ENCODE results near the gene ATP2A2.

The ATP2A2 gene

DNA sequence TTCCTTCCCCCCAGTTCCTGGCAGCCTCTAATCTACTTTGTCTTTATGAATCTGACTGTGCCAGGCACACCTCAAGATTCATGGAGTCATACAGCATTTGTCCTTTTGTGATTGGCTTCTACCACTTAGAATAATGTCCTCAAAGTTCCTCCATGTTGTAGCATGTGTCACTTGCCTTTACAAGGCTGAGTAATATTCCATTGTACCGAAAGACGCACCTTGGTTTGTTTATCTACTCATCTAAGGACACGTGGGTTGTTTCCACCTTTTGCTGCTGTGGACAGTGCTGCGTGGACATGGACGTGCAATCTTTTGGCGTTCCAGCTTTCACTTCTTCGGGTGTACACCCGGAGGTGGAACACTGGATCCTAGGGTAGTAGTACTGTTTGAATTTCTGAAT, 88.9 kb downstream of the ATP2A2 start:
- H3K27me3 ChIP-seq (ENCODE audit: control insufficient read depth in 3 of 3, insufficient read depth in 3 of 3, low read depth in 1 of 3, low read length in 3 of 3) = no peaks in the 10 kb centered on the region
- no peak overlapping the region for H3K23ac ChIP-seq (ENCODE audit: low read depth, low read length, poor library complexity)
- no peak overlapping the region for H3K14ac ChIP-seq (ENCODE audit: low read length)
- DNase-seq (ENCODE audit: low spot score) = no peak
- peaks cover 32 to 56% of the 10 kb centered on the region in 2 donors for H3K36me3 ChIP-seq (replicated peaks in 1 of 2; ENCODE audit: control insufficient read depth in 2 of 2, insufficient read depth in 2 of 2, low read length in 2 of 2)
- no peak overlapping the region for H4K8ac ChIP-seq (ENCODE audit: low read depth, low read length)
- H3K4me1 ChIP-seq (ENCODE audit: control insufficient read depth in 2 of 2, insufficient read depth in 1 of 2, low read depth in 1 of 2, low read length in 2 of 2) = peaks cover 2 to 9% of the 10 kb centered on the region in 2 donors
- H3K79me1 ChIP-seq (ENCODE audit: low read depth, low read length) = no peaks in the 10 kb centered on the region
- H2BK15ac ChIP-seq (ENCODE audit: low read length) = no peak overlapping the region
- H4K91ac ChIP-seq (ENCODE audit: low read depth, low read length, poor library complexity) = no peak overlapping the region
- no peak overlapping the region for H2BK120ac ChIP-seq (ENCODE audit: low read depth, low read length)
- H2AFZ ChIP-seq (ENCODE audit: low read length) = no peak overlapping the region
- no peak overlapping the region for H3K18ac ChIP-seq (ENCODE audit: low read length)
- no peak overlapping the region for H2BK5ac ChIP-seq (ENCODE audit: low read length)
- no CpG with 5 or more reads among the region's 8 CpGs for WGBS, 2 donors (ENCODE audit: extremely low coverage in 2 of 2, insufficient read length in 2 of 2, insufficient replicate concordance in 1 of 2)
- no peak overlapping the region for H2BK12ac ChIP-seq (ENCODE audit: low read length)
- no peak overlapping the region for H3K4ac ChIP-seq (ENCODE audit: low read length)
- no peaks in the 10 kb centered on the region for H3K9me3 ChIP-seq (replicated peaks in 1 of 2; ENCODE audit: control insufficient read depth in 2 of 2, insufficient read depth in 1 of 2, low read depth in 1 of 2, low read length in 2 of 2)
- H3K4me3 ChIP-seq (ENCODE audit: low read length in 2 of 2) = no peak overlapping the region
- no peak overlapping the region for H3K9ac ChIP-seq (ENCODE audit: low read depth, low read length, poor library complexity)
- no peak overlapping the region for H2AK5ac ChIP-seq (ENCODE audit: low read depth, low read length)
- H3K4me2 ChIP-seq (ENCODE audit: insufficient read depth, low read length, poor library complexity, severe bottlenecking) = no peak overlapping the region
- no peak overlapping the region for H3K27ac ChIP-seq (replicated peaks; ENCODE audit: low read length)

DNA sequence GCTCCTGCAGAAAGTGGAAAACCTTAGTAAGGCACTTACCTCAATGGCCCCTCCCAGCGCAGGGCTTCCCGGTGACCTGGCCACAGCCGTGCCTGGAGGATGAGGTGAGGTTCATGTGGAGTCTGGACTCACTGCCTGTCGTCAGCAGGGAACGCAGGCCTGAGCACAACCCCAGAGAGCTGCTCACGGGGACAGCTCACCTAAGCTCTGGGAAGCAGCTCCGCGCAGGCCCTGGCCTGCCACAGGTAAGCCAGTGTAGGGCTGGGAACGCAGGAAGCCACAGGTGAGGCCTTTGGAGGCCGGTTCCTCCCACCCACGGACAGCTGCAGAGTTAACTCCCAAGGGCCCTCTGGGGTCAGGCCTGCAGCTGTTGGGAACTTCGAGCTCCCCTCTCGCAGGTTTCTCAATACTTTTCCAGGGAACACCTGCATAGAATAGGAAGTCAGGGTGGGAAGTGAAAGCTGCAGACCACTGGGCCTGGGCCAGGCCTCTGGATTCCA, 89.7 kb downstream of the ATP2A2 start:
- peak overlapping the region; percentile 25 for H3K23ac ChIP-seq (ENCODE audit: low read depth, low read length, poor library complexity)
- no peak overlapping the region for H2BK12ac ChIP-seq (ENCODE audit: low read length)
- H3K4me2 ChIP-seq (ENCODE audit: insufficient read depth, low read length, poor library complexity, severe bottlenecking) = no peak overlapping the region
- H3K4me3 ChIP-seq (ENCODE audit: low read length in 2 of 2) = no peak overlapping the region
- H4K8ac ChIP-seq (ENCODE audit: low read depth, low read length) = no peak overlapping the region
- no peak overlapping the region for H2BK120ac ChIP-seq (ENCODE audit: low read depth, low read length)
- no peaks in the 10 kb centered on the region for H3K79me1 ChIP-seq (ENCODE audit: low read depth, low read length)
- H3K18ac ChIP-seq (ENCODE audit: low read length) = no peak overlapping the region
- no peak overlapping the region for H3K14ac ChIP-seq (ENCODE audit: low read length)
- H4K91ac ChIP-seq (ENCODE audit: low read depth, low read length, poor library complexity) = no peak overlapping the region
- no peak overlapping the region for H3K9ac ChIP-seq (ENCODE audit: low read depth, low read length, poor library complexity)
- H3K27ac ChIP-seq (replicated peaks; ENCODE audit: low read length) = no peak overlapping the region
- H2BK5ac ChIP-seq (ENCODE audit: low read length) = no peak overlapping the region
- H3K27me3 ChIP-seq (ENCODE audit: control insufficient read depth in 3 of 3, insufficient read depth in 3 of 3, low read depth in 1 of 3, low read length in 3 of 3) = no peaks in the 10 kb centered on the region
- H3K4me1 ChIP-seq (ENCODE audit: control insufficient read depth in 2 of 2, insufficient read depth in 1 of 2, low read depth in 1 of 2, low read length in 2 of 2) = peaks cover 2 to 9% of the 10 kb centered on the region in 2 donors
- H3K4ac ChIP-seq (ENCODE audit: low read length) = no peak overlapping the region
- no CpG with 5 or more reads among the region's 13 CpGs for WGBS, 2 donors (ENCODE audit: extremely low coverage in 2 of 2, insufficient read length in 2 of 2, insufficient replicate concordance in 1 of 2)
- peaks cover 35 to 64% of the 10 kb centered on the region in 2 donors for H3K36me3 ChIP-seq (replicated peaks in 1 of 2; ENCODE audit: control insufficient read depth in 2 of 2, insufficient read depth in 2 of 2, low read length in 2 of 2)
- H2AFZ ChIP-seq (ENCODE audit: low read length) = no peak overlapping the region
- no peak overlapping the region for H2BK15ac ChIP-seq (ENCODE audit: low read length)
- H2AK5ac ChIP-seq (ENCODE audit: low read depth, low read length) = no peak overlapping the region
- no peak for DNase-seq (ENCODE audit: low spot score)
- H3K9me3 ChIP-seq (replicated peaks in 1 of 2; ENCODE audit: control insufficient read depth in 2 of 2, insufficient read depth in 1 of 2, low read depth in 1 of 2, low read length in 2 of 2) = no peaks in the 10 kb centered on the region

DNA sequence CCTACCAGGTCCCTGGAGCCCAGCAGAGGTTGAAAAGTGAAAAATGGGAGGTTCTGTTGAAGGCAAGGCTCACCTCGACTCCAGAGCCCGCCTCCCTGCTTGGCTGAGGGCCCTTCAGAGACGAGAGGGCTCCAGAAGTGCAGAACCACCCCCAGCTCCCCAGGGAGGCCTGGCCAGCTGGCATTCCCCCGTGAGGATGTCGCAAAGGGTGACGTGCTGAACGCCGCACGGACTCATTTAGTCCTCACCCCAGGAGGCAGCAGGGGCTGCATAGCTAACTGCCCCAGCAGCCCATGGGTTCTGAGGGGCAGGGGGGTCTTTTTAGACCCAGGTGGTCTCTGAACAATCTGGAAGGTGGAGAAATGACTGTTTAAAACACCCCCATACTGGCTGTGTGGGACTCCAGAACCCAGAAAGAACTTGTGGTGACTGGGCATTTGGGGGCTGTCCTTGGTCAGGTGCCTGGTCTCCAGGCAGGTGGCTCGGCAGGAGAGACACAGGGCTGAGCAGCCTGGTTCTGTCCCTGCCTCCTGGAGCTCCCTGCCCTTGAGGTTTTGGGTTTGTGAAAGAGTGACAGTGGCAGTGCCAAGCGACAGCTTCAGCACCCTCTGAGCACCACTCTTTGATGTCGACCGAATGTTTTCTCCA, 90.5 kb downstream of the ATP2A2 start:
- Histone ChIP-seq H3K27ac (replicated peaks; ENCODE audit: low read length) (no peak overlapping the region), H3K36me3 (replicated peaks in 1 of 2; ENCODE audit: control insufficient read depth in 2 of 2, insufficient read depth in 2 of 2, low read length in 2 of 2) (peaks cover 39 to 71% of the 10 kb centered on the region in 2 donors)
- no CpG with 5 or more reads among the region's 13 CpGs for WGBS, 2 donors (ENCODE audit: extremely low coverage in 2 of 2, insufficient read length in 2 of 2, insufficient replicate concordance in 1 of 2)

DNA sequence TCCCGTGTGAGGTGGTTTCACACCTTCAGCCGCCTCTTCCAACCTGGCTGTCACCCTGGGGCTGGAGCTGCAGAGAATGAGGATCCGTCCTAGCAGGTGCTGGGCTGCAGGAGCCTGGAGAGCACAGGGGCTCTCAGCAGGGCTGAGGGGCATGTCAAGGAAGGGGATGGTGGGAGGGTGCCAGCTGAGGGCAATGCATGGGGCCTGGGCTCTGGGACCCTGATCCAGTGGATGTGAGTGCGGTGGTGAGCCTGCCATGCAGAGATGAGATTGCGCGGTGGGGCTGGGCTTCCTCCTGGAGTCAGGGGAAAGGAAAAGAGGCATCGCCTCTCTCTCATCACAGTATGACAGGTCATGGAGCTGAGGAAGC, 91.0 kb downstream of the ATP2A2 start:
- Histone ChIP-seq H3K9me3 (replicated peaks in 1 of 2; ENCODE audit: control insufficient read depth in 2 of 2, insufficient read depth in 1 of 2, low read depth in 1 of 2, low read length in 2 of 2) (no peaks in the 10 kb centered on the region), H3K27me3 (ENCODE audit: control insufficient read depth in 3 of 3, insufficient read depth in 3 of 3, low read depth in 1 of 3, low read length in 3 of 3) (no peaks in the 10 kb centered on the region), H3K36me3 (replicated peaks in 1 of 2; ENCODE audit: control insufficient read depth in 2 of 2, insufficient read depth in 2 of 2, low read length in 2 of 2) (peaks cover 39 to 76% of the 10 kb centered on the region in 2 donors), H3K18ac (ENCODE audit: low read length) (no peak overlapping the region), H3K9ac (ENCODE audit: low read depth, low read length, poor library complexity) (no peak overlapping the region), H3K79me1 (ENCODE audit: low read depth, low read length) (no peaks in the 10 kb centered on the region), H3K4me1 (ENCODE audit: control insufficient read depth in 2 of 2, insufficient read depth in 1 of 2, low read depth in 1 of 2, low read length in 2 of 2) (peaks cover 2% of the 10 kb centered on the region in 2 donors), H4K8ac (ENCODE audit: low read depth, low read length) (no peak overlapping the region), H3K14ac (ENCODE audit: low read length) (no peak overlapping the region), H3K27ac (replicated peaks; ENCODE audit: low read length) (no peak overlapping the region), H4K91ac (ENCODE audit: low read depth, low read length, poor library complexity) (no peak overlapping the region), H3K4me3 (ENCODE audit: low read length in 2 of 2) (no peak overlapping the region), H2BK12ac (ENCODE audit: low read length) (no peak overlapping the region), H3K4me2 (ENCODE audit: insufficient read depth, low read length, poor library complexity, severe bottlenecking) (no peak overlapping the region), H2BK5ac (ENCODE audit: low read length) (no peak overlapping the region), H2BK120ac (ENCODE audit: low read depth, low read length) (no peak overlapping the region), H2BK15ac (ENCODE audit: low read length) (no peak overlapping the region), H3K4ac (ENCODE audit: low read length) (no peak overlapping the region), H2AK5ac (ENCODE audit: low read depth, low read length) (no peak overlapping the region), H3K23ac (ENCODE audit: low read depth, low read length, poor library complexity) (peak overlapping the region; percentile 74), H2AFZ (ENCODE audit: low read length) (no peak overlapping the region)
- no peak for DNase-seq (ENCODE audit: low spot score)
- WGBS, 2 donors (ENCODE audit: extremely low coverage in 2 of 2, insufficient read length in 2 of 2, insufficient replicate concordance in 1 of 2) = no CpG with 5 or more reads among the region's 7 CpGs

More for the DNA sequence above, 90.5 kb downstream of the ATP2A2 start:
- H3K23ac ChIP-seq (ENCODE audit: low read depth, low read length, poor library complexity) = peak overlapping the region; percentile 74
- H2BK5ac ChIP-seq (ENCODE audit: low read length) = no peak overlapping the region
- H4K8ac ChIP-seq (ENCODE audit: low read depth, low read length) = no peak overlapping the region
- H4K91ac ChIP-seq (ENCODE audit: low read depth, low read length, poor library complexity) = no peak overlapping the region
- H3K4me2 ChIP-seq (ENCODE audit: insufficient read depth, low read length, poor library complexity, severe bottlenecking) = no peak overlapping the region
- no peak for DNase-seq (ENCODE audit: low spot score)
- H3K79me1 ChIP-seq (ENCODE audit: low read depth, low read length) = no peaks in the 10 kb centered on the region
- H3K9ac ChIP-seq (ENCODE audit: low read depth, low read length, poor library complexity) = no peak overlapping the region
- H2BK15ac ChIP-seq (ENCODE audit: low read length) = no peak overlapping the region
- H2BK12ac ChIP-seq (ENCODE audit: low read length) = no peak overlapping the region
- H3K4me1 ChIP-seq (ENCODE audit: control insufficient read depth in 2 of 2, insufficient read depth in 1 of 2, low read depth in 1 of 2, low read length in 2 of 2) = peaks cover 2 to 4% of the 10 kb centered on the region in 2 donors
- H3K9me3 ChIP-seq (replicated peaks in 1 of 2; ENCODE audit: control insufficient read depth in 2 of 2, insufficient read depth in 1 of 2, low read depth in 1 of 2, low read length in 2 of 2) = no peaks in the 10 kb centered on the region
- no peak overlapping the region for H2BK120ac ChIP-seq (ENCODE audit: low read depth, low read length)
- H2AK5ac ChIP-seq (ENCODE audit: low read depth, low read length) = no peak overlapping the region
- H2AFZ ChIP-seq (ENCODE audit: low read length) = no peak overlapping the region
- no peak overlapping the region for H3K18ac ChIP-seq (ENCODE audit: low read length)
- H3K14ac ChIP-seq (ENCODE audit: low read length) = no peak overlapping the region
- H3K4me3 ChIP-seq (ENCODE audit: low read length in 2 of 2) = no peak overlapping the region
- H3K27me3 ChIP-seq (ENCODE audit: control insufficient read depth in 3 of 3, insufficient read depth in 3 of 3, low read depth in 1 of 3, low read length in 3 of 3) = no peaks in the 10 kb centered on the region
- no peak overlapping the region for H3K4ac ChIP-seq (ENCODE audit: low read length)

All from neuronal stem cell (in vitro differentiated cells).